GM19023 (cell line): ENCODE results near the gene STX11.
A peak's percentile ranks its signal among the peaks of the same experiment; 100 is the strongest.

Experiments
- ATAC-seq: cut with Tn5 transposase; IDR thresholded peaks from one replicate; pipeline ENCODE4 v1.9.1; 2021; ENCODE audit warnings: mild to moderate bottlenecking, moderate library complexity; ENCODE audit not compliant: unreplicated experiment

STX11 gene

DNA sequence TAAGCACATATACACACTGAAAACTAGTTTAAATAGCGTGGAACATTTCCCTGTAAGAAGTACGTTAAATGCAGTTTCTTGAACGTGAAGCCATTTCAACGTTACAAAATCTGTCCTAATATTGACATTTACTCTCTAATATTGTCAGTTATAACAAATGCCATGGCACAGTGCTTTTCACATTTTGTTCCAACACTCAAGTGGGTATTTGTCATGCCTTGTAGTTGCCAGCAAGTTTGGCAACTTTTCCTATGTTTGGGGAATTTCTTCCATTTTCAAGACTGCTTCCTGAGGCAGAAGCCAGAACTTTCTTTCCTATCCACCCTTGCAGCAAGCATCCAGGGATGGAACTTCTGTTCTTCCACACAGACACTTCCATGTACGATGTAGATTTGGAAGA is 63.0 kb downstream of the STX11 start:
- no peak for ATAC-seq

GRCh38 chr6:144214029-144214428 is 63.7 kb downstream of the STX11 start:
- ATAC-seq, result no peak

DNA sequence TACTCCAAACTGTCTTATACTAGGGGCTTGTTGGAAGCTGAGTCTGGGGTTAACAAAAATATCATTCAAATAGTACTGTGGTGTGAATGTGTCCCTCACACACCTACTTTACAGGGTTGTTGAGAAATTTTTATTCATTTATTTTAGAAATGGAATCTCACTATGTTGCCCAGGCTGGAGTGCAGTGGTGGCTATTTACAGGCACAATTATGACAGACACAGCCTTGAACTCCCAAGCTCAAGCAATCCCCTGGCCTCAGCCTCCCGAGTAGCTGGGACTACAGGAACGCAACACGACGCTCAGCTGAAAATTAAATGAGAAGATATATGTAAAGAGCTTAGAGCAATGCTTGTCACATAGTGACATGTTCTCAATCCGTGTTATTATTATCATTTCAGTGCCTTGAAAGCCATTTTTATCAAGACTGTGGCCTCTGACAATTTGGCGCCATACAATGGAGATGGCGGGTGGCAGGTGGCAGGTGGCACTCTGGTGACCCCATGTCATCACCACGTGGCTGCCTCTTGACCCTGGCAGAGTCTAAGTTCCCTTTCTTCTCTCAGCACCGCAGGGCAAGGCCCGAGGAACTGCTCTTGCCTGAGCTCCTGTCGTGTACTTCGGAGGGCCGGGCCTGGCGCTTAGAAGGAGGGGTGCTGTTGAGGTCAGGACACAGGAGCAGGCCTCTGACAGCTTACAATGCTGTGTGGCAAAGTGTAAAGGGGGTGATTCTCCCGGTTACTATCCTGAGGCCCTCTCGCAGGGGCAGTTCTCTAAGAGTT is 64.5 kb downstream of the STX11 start:
- no peak for ATAC-seq

DNA sequence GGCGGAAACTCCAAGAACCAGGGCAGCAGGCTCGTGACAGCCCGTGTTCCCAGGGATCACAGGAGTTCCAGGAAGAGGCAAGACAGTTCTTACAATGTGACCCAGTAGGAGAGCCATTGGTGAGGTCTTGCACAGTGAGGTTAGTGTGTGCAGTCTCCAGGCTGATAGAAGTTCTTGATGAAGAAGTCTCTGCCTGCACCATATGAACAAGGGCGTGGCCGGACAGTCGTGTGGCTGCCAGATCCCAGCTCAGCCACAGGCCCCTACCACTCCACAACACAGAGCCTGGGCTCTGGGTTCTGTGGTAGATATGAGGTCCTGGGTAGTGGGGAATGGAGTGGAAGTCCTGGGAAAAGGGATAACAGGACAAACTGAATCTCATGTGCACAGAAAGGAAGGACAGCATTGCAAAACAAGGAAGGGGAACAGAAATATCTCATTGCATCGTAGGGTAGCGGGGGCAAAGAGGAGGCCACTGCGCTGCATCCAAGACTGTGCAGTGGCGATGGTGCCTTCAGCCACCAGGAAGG is 65.2 kb downstream of the STX11 start:
- peak; percentile 13 for ATAC-seq

DNA sequence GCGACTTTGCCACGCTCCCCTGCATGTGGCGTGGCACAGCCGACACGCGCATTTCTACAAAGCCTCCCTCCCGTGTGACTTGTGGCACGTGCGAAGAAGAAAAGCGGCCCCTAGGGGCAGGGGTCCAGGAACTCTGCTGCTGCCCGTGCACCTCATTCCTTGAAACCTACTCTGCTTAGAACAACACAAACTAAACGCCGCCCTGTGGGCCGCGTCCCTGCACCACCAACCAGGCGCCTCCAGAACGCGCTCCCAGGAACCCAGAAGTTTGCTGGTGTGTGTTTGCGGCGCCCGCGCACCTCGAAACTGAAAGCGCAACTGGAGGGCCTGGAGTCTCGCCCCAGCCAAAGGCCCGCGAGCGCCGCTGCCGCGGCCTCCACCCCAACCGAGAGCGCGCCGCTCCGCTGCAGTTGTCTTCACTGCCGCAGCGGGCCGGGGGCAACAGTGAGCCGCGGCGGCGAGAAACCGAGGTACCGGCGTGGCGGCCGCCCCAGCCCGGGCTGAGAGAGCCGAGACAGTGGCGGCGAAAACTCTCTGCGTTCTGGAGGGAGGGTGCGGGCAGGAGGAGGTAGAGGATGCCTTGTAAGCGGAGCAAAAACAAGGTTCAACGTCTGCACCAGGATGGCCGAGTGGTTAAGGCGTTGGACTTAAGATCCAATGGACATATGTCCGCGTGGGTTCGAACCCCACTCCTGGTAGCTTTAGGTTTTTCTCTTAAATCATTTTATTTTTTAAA is 65.8 kb downstream of the STX11 start:
- ATAC-seq, result peak; percentile 92

DNA sequence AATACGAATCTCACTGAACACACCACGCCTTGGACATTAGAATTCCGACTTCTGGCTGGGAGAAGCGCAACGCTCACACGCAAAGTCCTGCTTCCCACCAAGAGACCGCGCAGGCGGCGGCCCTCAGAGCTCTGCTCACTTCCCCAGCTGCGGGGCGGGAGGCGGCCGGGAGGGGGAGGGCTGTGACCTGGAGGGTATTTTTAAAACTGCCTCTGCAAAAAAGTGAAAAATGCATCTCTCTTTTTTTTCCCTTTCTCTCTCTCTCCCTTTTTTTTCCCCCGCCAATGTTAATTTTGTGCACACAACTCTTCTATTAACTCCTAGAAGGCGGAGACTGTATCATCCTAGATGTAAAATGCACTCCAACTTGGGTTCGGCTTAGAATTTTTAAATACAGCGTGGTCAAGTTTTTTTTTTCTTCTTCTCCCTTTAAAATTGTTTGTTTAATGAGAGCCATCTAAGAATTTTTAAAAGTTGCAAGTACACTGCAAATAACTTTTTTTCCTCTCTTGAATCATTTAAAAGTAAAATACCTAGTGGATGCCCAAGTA is 66.4 kb downstream of the STX11 start:
- peak; percentile 40 for ATAC-seq

- ATAC-seq, result no peak
Measured at GRCh38 chr6:144217264-144217663, 66.9 kb downstream of the STX11 start.

GRCh38 chr6:144217797-144218196 is 67.5 kb downstream of the STX11 start:
- ATAC-seq, result no peak

- ATAC-seq, result no peak
Measured at GRCh38 chr6:144219056-144219685, 68.9 kb downstream of the STX11 start.

- no peak for ATAC-seq
Measured at GRCh38 chr6:144220031-144220790, 69.9 kb downstream of the STX11 start.

DNA sequence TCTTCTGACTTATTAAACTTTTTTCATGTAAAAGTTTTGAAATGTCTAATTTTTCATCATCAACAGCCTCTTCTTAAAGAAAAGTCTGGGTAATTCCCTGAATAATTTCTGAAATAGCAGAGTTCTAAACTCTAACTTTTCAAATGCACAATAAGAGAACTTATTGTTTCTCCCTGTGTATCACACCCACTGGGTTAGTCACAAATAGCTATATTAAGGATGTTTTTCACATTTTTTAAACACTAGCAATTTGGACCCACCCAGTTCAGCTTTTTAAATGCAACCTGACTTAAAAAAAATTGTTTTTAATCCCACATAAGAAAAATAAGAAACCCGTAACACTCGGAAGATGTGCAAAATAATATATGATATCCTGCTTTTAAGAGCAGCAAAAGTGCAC is 73.4 kb downstream of the STX11 start:
- no peak for ATAC-seq

DNA sequence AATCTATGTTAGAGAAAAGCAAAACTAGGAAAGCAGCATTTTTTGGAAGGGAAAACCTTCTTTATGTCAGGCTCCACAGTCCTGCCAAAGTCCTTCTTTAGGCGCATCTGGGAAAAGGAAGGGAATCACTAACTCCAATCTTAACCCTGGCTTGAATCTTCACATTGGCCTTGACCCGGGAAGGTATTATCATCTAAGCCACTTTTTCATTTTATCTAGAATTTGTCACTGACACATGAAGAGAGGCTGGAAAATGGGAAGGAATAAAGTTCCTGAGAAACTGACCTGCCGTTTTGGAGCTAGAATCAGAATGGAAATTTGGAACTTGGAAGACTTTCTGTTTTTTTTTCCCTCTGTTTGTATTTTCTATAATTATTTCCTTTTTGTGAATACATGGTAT is 81.4 kb downstream of the STX11 start:
- no peak for ATAC-seq

DNA sequence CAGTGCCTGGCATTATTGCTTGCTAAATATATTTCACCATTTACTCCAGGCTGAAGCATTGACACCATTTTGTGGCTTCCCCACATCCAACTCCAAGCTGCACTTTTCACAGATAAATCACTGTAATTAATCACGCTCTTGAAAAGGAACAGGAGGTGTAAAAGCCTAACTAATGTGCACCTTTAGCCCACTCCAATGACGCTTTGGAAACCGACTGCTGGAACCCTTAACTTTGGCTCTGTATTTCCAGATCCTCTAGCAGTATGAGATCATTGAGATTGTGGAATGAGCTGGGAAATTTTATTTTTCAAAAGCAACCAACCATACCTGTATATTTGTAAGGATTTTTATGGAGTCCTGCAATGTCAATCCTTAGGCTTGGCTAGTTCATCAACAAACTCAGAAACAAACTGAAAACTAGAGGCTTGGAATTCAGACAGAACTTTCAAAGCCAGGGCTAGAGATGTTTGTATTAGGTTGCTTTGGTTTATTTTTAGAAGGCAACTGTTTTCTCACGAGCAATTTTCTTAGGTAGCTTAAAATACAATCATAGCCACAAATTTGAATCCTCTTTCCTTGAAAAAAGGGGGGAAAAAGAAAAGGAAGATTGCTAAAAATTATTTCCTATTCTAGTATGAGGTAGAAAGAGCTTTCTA is 82.0 kb downstream of the STX11 start:
- no peak for ATAC-seq

DNA sequence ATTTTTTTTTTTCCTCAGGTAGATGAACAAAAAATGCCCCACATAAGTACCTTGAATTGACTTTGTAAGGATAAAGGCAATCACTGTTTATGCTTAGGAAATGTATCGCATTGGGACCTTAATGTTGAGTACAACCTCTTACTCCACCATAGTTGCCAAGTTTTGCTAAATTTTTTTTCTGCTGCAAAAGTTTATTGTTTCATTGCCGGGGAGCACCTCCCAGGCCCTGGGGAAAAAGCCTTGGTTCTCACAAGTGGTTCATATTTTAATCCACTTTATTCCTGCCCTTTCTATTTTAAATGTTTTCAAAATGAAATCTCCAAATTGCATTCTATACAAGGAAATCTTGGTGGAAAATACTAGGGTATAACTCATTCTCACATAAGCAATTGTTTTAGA is 82.5 kb downstream of the STX11 start:
- no peak for ATAC-seq

DNA sequence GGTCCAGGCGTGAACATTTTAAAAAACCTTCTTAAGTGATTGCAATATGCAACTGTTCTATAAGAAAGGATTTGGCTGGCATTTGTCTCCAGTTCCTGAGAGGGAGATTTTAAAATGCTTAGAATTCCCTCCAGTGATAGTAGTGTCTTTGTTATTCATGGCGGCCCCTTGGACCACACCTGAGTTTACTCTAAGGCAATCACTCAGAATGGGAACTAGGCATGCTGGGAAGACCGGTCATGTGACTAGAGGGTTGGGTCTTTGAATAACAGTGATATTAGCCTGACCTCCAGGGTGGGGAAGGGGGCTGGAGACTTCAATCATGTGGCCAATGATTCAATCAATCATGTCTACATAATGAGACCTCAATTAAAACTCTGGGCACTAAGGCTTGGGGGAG is 84.1 kb downstream of the STX11 start:
- ATAC-seq, result no peak

DNA sequence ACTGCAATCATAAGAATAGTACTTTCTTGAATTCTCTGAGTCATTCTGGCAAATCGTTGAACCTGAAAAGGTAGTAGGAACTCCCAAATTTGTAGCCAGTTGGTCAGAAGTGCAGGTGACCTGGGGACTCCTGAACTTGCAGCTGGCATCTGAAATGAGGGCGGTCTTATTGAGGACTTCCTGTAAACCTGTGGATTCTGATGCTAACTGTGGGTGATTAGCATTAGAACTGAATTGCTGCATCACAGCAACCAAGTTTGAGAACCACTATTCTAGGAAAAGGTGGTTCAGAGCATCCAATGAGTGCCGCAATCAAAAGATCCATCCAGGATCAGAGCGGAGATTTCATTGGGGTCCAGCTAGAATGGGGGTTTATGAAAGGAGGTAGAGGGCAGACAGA is 84.6 kb downstream of the STX11 start:
- no peak for ATAC-seq
